Measurements from ENCODE around the gene TRIO. TPM values are rescaled to one million over a fixed set of nuclear protein-coding genes. Genes with fewer than 3 reads are reported as not detected.
A peak's percentile ranks its signal among the peaks of the same experiment; 100 is the strongest.

The TRIO gene
- total RNA-seq, 3 donors from 2014 or later (not counting 1 experiment from before 2014, with no cell fraction given), result 84.6 to 136 (median 94.3) TPM

DNA sequence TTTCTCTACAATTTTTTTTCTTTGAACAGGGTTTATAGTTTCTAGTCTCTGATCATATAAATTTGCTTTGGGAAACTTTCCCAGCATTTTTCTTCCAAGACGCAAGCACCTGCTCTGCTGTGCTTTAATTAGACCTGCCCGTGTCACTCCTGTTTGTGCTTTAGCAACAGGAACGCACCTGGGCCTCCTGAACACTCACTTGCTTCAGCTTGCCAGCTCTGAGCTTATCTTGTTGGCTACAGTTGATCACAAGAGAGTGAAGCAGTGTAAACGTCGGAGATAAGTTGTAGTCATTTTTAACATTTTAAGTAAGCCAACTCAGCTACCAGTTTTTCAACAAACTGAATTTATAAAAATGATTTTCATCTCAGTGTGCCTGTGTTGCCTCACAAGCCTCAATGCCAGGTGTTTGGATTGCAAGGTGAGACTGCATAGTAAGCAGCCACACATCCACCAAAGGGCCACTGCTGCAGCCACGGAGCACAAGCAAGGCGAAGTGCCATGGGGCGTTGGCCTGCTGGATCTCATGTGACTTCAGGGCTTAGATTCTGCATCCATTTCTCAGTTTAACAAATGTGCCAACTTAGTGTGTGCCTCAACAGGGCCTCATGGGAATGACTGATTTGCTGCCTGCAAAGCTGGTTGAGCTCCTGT lies 166.9 kb downstream of the TRIO start:
- WGBS (ENCODE audit: insufficient coverage), result 94% methylated on average over 8 of the region's 8 CpGs
- H3K27ac Mint-ChIP-seq, result no peak overlapping the region
- H3K9me3 Mint-ChIP-seq, result peaks cover 0 to 5% of the 10 kb centered on the region in 2 donors
- H3K4me1 Mint-ChIP-seq, result no peaks in the 10 kb centered on the region
- intact Hi-C loops (cut with micrococcal nuclease), result no loop called here
- Histone ChIP-seq H3K4me1 (ENCODE audit: control insufficient read depth, insufficient read depth, low read length) (no peaks in the 10 kb centered on the region), H3K36me3 (ENCODE audit: control insufficient read depth, insufficient read depth, low read length) (peaks cover 5% of the 10 kb centered on the region), H3K27me3 (ENCODE audit: control insufficient read depth, insufficient read depth, low read length) (no peaks in the 10 kb centered on the region), H3K9me3 (ENCODE audit: control insufficient read depth, insufficient read depth, low read length) (no peaks in the 10 kb centered on the region), H3K4me3 (ENCODE audit: low read length) (no peak overlapping the region), H3K27ac (ENCODE audit: low read length) (no peak overlapping the region)
- no peak for DNase-seq
- no peak for ATAC-seq
- TF ChIP-seq, protein P1, sequence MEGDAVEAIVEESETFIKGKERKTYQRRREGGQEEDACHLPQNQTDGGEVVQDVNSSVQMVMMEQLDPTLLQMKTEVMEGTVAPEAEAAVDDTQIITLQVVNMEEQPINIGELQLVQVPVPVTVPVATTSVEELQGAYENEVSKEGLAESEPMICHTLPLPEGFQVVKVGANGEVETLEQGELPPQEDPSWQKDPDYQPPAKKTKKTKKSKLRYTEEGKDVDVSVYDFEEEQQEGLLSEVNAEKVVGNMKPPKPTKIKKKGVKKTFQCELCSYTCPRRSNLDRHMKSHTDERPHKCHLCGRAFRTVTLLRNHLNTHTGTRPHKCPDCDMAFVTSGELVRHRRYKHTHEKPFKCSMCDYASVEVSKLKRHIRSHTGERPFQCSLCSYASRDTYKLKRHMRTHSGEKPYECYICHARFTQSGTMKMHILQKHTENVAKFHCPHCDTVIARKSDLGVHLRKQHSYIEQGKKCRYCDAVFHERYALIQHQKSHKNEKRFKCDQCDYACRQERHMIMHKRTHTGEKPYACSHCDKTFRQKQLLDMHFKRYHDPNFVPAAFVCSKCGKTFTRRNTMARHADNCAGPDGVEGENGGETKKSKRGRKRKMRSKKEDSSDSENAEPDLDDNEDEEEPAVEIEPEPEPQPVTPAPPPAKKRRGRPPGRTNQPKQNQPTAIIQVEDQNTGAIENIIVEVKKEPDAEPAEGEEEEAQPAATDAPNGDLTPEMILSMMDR (IDR thresholded peaks at IDR 0.05), result no peak
- H3K36me3 Mint-ChIP-seq, result no peaks in the 10 kb centered on the region
- H3K4me3 Mint-ChIP-seq, result no peak overlapping the region
- no peaks in the 10 kb centered on the region for H3K27me3 Mint-ChIP-seq (ENCODE audit: low read depth in 2 of 2)

DNA sequence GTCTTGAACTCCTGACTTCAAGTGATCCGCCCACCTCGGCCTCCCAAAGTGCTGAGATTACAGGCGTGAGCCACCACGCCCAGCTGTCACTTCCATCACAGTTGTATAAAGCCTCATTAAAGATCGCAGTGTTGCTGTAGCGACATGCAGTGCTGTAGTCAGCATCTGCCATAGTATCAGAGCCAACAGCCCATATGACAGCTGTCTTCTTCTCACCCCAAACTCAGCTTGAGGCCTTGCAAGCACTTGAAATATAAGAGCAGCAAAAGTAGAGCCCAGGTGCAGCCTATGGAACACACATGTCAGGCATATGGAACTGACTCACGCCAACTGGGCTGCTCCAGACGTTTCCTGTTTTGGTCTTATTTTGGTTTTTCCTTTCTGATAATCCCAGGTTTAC lies 167.8 kb downstream of the TRIO start:
- no peak overlapping the region for H3K4me3 Mint-ChIP-seq
- Histone ChIP-seq H3K9me3 (ENCODE audit: control insufficient read depth, insufficient read depth, low read length) (no peaks in the 10 kb centered on the region), H3K4me1 (ENCODE audit: control insufficient read depth, insufficient read depth, low read length) (no peaks in the 10 kb centered on the region), H3K27ac (ENCODE audit: low read length) (no peak overlapping the region), H3K4me3 (ENCODE audit: low read length) (no peak overlapping the region), H3K27me3 (ENCODE audit: control insufficient read depth, insufficient read depth, low read length) (no peaks in the 10 kb centered on the region), H3K36me3 (ENCODE audit: control insufficient read depth, insufficient read depth, low read length) (peaks cover 5% of the 10 kb centered on the region)
- H3K27me3 Mint-ChIP-seq (ENCODE audit: low read depth in 2 of 2), result no peaks in the 10 kb centered on the region
- H3K4me1 Mint-ChIP-seq, result no peaks in the 10 kb centered on the region
- H3K27ac Mint-ChIP-seq, result no peak overlapping the region
- no peaks in the 10 kb centered on the region for H3K36me3 Mint-ChIP-seq
- H3K9me3 Mint-ChIP-seq, result peaks cover 0 to 5% of the 10 kb centered on the region in 2 donors
- WGBS (ENCODE audit: insufficient coverage), result 93% methylated on average over 8 of the region's 8 CpGs
- DNase-seq, result no peak
- TF ChIP-seq, protein P1 (IDR thresholded peaks at IDR 0.05), result no peak
- intact Hi-C loops (cut with micrococcal nuclease), result no loop called here
- ATAC-seq, result no peak

DNA sequence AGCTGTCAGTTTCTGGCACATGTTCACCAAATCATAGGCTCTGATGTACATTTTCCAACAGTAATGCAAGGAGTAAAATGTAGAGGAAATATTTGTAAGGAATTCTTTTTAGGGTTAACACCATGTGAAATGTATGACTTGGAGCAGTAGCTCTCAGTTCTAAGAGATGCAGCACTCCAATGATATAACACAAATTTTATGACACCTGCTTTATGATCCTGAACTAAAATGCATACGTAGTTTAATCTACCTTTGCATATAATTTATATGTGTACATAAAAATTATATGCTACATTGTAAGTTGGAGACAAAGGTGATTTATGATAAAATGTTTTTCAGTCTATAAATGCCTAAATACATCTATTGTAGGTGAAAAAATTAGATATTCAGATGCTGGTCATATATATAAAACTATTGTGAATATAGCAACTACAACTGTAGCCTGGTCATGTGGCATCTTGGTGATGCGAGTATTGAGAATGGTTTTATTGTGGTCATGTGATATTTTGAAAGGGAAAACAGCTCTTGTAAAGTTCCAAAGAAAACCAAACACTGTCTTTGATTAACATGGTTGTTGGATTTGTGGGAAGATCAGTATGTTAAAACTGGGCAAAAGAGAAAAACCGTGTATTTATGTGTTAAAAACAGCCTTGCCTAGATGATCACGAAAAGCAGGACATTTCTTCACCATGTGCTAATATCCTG lies 171.0 kb downstream of the TRIO start:
- Histone ChIP-seq H3K27me3 (ENCODE audit: control insufficient read depth, insufficient read depth, low read length) (no peaks in the 10 kb centered on the region), H3K4me1 (ENCODE audit: control insufficient read depth, insufficient read depth, low read length) (no peaks in the 10 kb centered on the region), H3K36me3 (ENCODE audit: control insufficient read depth, insufficient read depth, low read length) (peaks cover 16% of the 10 kb centered on the region), H3K9me3 (ENCODE audit: control insufficient read depth, insufficient read depth, low read length) (no peaks in the 10 kb centered on the region), H3K27ac (ENCODE audit: low read length) (no peak overlapping the region), H3K4me3 (ENCODE audit: low read length) (no peak overlapping the region)
- H3K4me1 Mint-ChIP-seq, result peaks cover 0 to 3% of the 10 kb centered on the region in 2 donors
- 84% methylated on average over 3 of the region's 4 CpGs for WGBS (ENCODE audit: insufficient coverage)
- no peak overlapping the region for H3K4me3 Mint-ChIP-seq
- H3K36me3 Mint-ChIP-seq, result no peaks in the 10 kb centered on the region
- TF ChIP-seq, protein P1 (IDR thresholded peaks at IDR 0.05), result no peak
- peak overlapping the region in 1 of 2 donors; percentile 57 for H3K27ac Mint-ChIP-seq
- no peaks in the 10 kb centered on the region for H3K27me3 Mint-ChIP-seq (ENCODE audit: low read depth in 2 of 2)
- no peaks in the 10 kb centered on the region for H3K9me3 Mint-ChIP-seq
- no peak for DNase-seq
- intact Hi-C loops (cut with micrococcal nuclease), result no loop called here
- ATAC-seq, result no peak
